ENCODE data around the gene PC.

GRCh38 chr11:66909181-66909580, 49.0 kb downstream of the PC start:
- TF ChIP-seq, protein P1, sequence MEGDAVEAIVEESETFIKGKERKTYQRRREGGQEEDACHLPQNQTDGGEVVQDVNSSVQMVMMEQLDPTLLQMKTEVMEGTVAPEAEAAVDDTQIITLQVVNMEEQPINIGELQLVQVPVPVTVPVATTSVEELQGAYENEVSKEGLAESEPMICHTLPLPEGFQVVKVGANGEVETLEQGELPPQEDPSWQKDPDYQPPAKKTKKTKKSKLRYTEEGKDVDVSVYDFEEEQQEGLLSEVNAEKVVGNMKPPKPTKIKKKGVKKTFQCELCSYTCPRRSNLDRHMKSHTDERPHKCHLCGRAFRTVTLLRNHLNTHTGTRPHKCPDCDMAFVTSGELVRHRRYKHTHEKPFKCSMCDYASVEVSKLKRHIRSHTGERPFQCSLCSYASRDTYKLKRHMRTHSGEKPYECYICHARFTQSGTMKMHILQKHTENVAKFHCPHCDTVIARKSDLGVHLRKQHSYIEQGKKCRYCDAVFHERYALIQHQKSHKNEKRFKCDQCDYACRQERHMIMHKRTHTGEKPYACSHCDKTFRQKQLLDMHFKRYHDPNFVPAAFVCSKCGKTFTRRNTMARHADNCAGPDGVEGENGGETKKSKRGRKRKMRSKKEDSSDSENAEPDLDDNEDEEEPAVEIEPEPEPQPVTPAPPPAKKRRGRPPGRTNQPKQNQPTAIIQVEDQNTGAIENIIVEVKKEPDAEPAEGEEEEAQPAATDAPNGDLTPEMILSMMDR (IDR thresholded peaks at IDR 0.05): no peak
- TF ChIP-seq POLR2A (IDR thresholded peaks at IDR 0.05): no peak

Data from heart left ventricle (tissue), 13 donors.